OCI-LY3 (cell line): ENCODE measurements around the gene HS2ST1.

Source experiments
- EZH2phosphoT487 ChIP-seq: fragments of 200-600 bp; shearing (Covaris generic); IDR thresholded peaks from 2 replicates; pipeline ENCODE4 v1.6.1; 2018; ENCODE audit warnings: antibody characterized with exemption, mixed run types, low read depth
- TF ChIP-seq, protein P1 (sequence below): fragments of 200-600, 300-600 bp; sonication (generic); IDR thresholded peaks from 2 replicates; pipeline ENCODE4 v1.5.1; 2014; ENCODE audit warnings: antibody characterized with exemption, low read length, low read depth

DNA sequence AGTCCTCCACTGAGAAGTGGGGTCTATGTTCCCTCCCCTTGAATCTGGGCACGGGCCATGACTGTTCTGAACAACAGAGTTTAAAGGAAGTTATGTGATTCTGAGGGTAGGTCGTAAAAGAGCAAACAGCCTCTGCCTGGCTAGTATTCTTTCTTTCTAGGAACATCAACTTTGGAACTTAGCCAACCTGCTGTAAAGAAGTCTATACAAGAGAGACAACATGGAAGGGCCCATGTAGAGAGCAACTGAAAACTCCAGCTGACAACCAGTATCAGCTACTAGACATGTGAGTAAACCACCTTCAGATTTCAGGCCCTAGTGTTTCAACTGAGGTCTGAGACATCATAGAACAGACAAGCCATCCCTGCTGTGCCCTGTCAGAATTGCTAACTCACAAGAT, 8.0 kb upstream of the HS2ST1 start:
- TF ChIP-seq, protein P1, sequence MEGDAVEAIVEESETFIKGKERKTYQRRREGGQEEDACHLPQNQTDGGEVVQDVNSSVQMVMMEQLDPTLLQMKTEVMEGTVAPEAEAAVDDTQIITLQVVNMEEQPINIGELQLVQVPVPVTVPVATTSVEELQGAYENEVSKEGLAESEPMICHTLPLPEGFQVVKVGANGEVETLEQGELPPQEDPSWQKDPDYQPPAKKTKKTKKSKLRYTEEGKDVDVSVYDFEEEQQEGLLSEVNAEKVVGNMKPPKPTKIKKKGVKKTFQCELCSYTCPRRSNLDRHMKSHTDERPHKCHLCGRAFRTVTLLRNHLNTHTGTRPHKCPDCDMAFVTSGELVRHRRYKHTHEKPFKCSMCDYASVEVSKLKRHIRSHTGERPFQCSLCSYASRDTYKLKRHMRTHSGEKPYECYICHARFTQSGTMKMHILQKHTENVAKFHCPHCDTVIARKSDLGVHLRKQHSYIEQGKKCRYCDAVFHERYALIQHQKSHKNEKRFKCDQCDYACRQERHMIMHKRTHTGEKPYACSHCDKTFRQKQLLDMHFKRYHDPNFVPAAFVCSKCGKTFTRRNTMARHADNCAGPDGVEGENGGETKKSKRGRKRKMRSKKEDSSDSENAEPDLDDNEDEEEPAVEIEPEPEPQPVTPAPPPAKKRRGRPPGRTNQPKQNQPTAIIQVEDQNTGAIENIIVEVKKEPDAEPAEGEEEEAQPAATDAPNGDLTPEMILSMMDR, result no peak
- TF ChIP-seq EZH2phosphoT487, result no peak
